Sigmoid colon (tissue), 7 donors: ENCODE measurements around the gene ADCY5. TPM values are rescaled to one million over a fixed set of nuclear protein-coding genes. Genes with fewer than 3 reads are reported as not detected.

Experiments
- DNase-seq: peaks from one replicate; pipeline ENCODE4 v3.0.0-alpha.2; 2019
- H3K27ac ChIP-seq, 4 donors: fragments of 200-600 bp; sonication (generic); one replicate each; pipeline ENCODE4 v1.5.1; 2016 to 2019; ENCODE audit warnings: mild to moderate bottlenecking in 1 of 4
- H3K27me3 ChIP-seq, 3 donors: fragments of 200-600 bp; sonication (generic); one replicate each; pipeline ENCODE4 v1.5.1; 2019; ENCODE audit warnings: mild to moderate bottlenecking in 1 of 3
- H3K36me3 ChIP-seq, 4 donors: fragments of 200-600 bp; sonication (generic); one replicate each; pipeline ENCODE4 v1.5.1; 2016 to 2019
- H3K4me1 ChIP-seq, 4 donors: fragments of 200-600 bp; sonication (generic); one replicate each; pipeline ENCODE4 v1.5.1; 2017 to 2019
- H3K4me3 ChIP-seq, 4 donors: fragments of 200-600 bp; sonication (generic); one replicate each; pipeline ENCODE4 v1.5.1; 2017 to 2019; ENCODE audit warnings: mild to moderate bottlenecking in 2 of 4, moderate library complexity in 1 of 4
- H3K9me3 ChIP-seq, 4 donors: fragments of 200-600 bp in 3 of 4; sonication (generic) in 3 of 4; one replicate each; pipeline versions ENCODE4 v1.5.1 to v1.6.1; 2013 to 2019
- CTCF ChIP-seq, 4 experiments: fragments of 450-650 bp in 3 of 4; fragments of 200-600 bp in 1 of 4; IDR thresholded peaks; one replicate each; pipeline ENCODE4 v1.5.1; 2016 to 2019; ENCODE audit warnings: antibody characterized with exemption in 4 of 4, mild to moderate bottlenecking in 3 of 4, moderate library complexity in 2 of 4
- EP300 ChIP-seq, 4 donors: sonication (generic); formaldehyde crosslinking; IDR thresholded peaks; one replicate each; pipeline ENCODE4 v1.6.1; 2017; ENCODE audit warnings: antibody characterized with exemption in 4 of 4
- POLR2A ChIP-seq, 2 donors: fragments of 450-650 bp; IDR thresholded peaks; one replicate each; pipeline ENCODE4 v1.6.1; 2016; ENCODE audit warnings: antibody characterized with exemption in 2 of 2, mild to moderate bottlenecking in 2 of 2, moderate library complexity in 2 of 2
- POLR2AphosphoS5 ChIP-seq, 4 donors: sonication (generic); formaldehyde crosslinking; IDR thresholded peaks; one replicate each; pipeline ENCODE4 v1.6.1; 2017; ENCODE audit warnings: antibody characterized with exemption in 4 of 4
- WGBS, 2 donors: extraction: QIAGEN DNeasy Blood & Tissue Kit; methylation state at CpG; one replicate each; pipeline ENCODE4 v1.1.7; 2013; 5-methylcytosine and 5-hydroxymethylcytosine counted together
- intact Hi-C: fragments of 100-400 bp; cut with DNase I; formaldehyde crosslinking; loops from one replicate; pipeline ENCODE4 v1.15.1; 2023
- polyA plus RNA-seq, 3 donors: library from polyadenylated mRNA; stranded (reverse); fragments of 200-250 nt; gene quantifications; one replicate each; pipeline ENCODE4 v1.2.3, GENCODE V29; 2013
- total RNA-seq, 4 donors: library from RNA; depleted of rRNA; stranded (reverse); fragments of >200 nt; gene quantifications; one replicate each; pipeline ENCODE4 v1.1.0, GENCODE V29; 2016
- donor health status: healthy with polysubstance abuse.
- donor health status: Bipolar disorder and iron deficiency.
- donor health status: healthy.

ADCY5 gene
- total and polyA plus RNA-seq, 7 donors, result 1.4 to 84.4 (median 39.5) TPM

- no peak overlapping the region for H3K4me3 ChIP-seq
- peak overlapping the region; percentile 68 to 91 (median 82) for H3K27ac ChIP-seq
Measured at GRCh38 chr3:123372686-123373473, 76.0 kb downstream of the ADCY5 start.

GRCh38 chr3:123371859-123372685 is 76.8 kb downstream of the ADCY5 start:
- intact Hi-C loops, result loop anchor here (2.0 to 5.0 kb wide), 3 partner anchors 35 to 75 kb away; no protein-coding TSS in a partner anchor
- Histone ChIP-seq H3K27me3 (no peaks in the 10 kb centered on the region), H3K36me3 (no peaks in the 10 kb centered on the region), H3K4me3 (no peak overlapping the region), H3K9me3 (no peaks in the 10 kb centered on the region), H3K4me1 (peaks cover 0 to 93% (median 89%) of the 10 kb centered on the region in 4 donors), H3K27ac (peak overlapping the region; percentile 68 to 91 (median 82))
- no peak for TF ChIP-seq CTCF (IDR thresholded peaks at IDR 0.05)
- TF ChIP-seq EP300 (IDR thresholded peaks at IDR 0.05), result no peak
- no peak for TF ChIP-seq POLR2A (IDR thresholded peaks at IDR 0.05)
- no peak for TF ChIP-seq POLR2AphosphoS5 (IDR thresholded peaks at IDR 0.05)
- 65 to 84% methylated on average over 6 of the region's 6 CpGs for WGBS, 2 donors
- DNase-seq, result peak; percentile 52

More at GRCh38 chr3:123372686-123373473, 76.0 kb downstream of the ADCY5 start:
- H3K36me3 ChIP-seq, result no peaks in the 10 kb centered on the region
- peak; percentile 12 for DNase-seq
- no peaks in the 10 kb centered on the region for H3K9me3 ChIP-seq
- intact Hi-C loops, result loop anchor here (5.0 kb wide), 2 partner anchors 34 to 41 kb away; no protein-coding TSS in a partner anchor
- H3K27me3 ChIP-seq, result no peaks in the 10 kb centered on the region
- TF ChIP-seq POLR2AphosphoS5 (IDR thresholded peaks at IDR 0.05), result peak in 1 of 4 donors; percentile 78
- no peak for TF ChIP-seq CTCF (IDR thresholded peaks at IDR 0.05)
- no peak for TF ChIP-seq POLR2A (IDR thresholded peaks at IDR 0.05)
- peak in 1 of 4 donors; percentile 17 for TF ChIP-seq EP300 (IDR thresholded peaks at IDR 0.05)
- peaks cover 0 to 92% (median 86%) of the 10 kb centered on the region in 4 donors for H3K4me1 ChIP-seq
- 68% methylated on average over 7 of the region's 7 CpGs for WGBS, 2 donors

- intact Hi-C loops, result loop anchor here (2.0 to 5.0 kb wide), 3 partner anchors 36 to 75 kb away; no protein-coding TSS in a partner anchor
- H3K4me3 ChIP-seq, result no peak overlapping the region
- H3K36me3 ChIP-seq, result no peaks in the 10 kb centered on the region
- peak; percentile 61 for DNase-seq
- no peak for TF ChIP-seq POLR2A (IDR thresholded peaks at IDR 0.05)
- no peak for TF ChIP-seq EP300 (IDR thresholded peaks at IDR 0.05)
- TF ChIP-seq POLR2AphosphoS5 (IDR thresholded peaks at IDR 0.05), result no peak
- TF ChIP-seq CTCF (IDR thresholded peaks at IDR 0.05), result no peak
- no peaks in the 10 kb centered on the region for H3K9me3 ChIP-seq
- 89 to 94% methylated on average over 10 of the region's 10 CpGs for WGBS, 2 donors
- no peaks in the 10 kb centered on the region for H3K27me3 ChIP-seq
- peak overlapping the region; percentile 68 to 91 (median 82) for H3K27ac ChIP-seq
- peaks cover 0 to 92% (median 89%) of the 10 kb centered on the region in 4 donors for H3K4me1 ChIP-seq
Measured at GRCh38 chr3:123371426-123371825, 77.5 kb downstream of the ADCY5 start.

GRCh38 chr3:123370819-123371218 is 78.1 kb downstream of the ADCY5 start:
- TF ChIP-seq CTCF (IDR thresholded peaks at IDR 0.05) (no peak), POLR2AphosphoS5 (IDR thresholded peaks at IDR 0.05) (peak; percentile 82 to 96 (median 90)), EP300 (IDR thresholded peaks at IDR 0.05) (peak in 1 of 4 donors; percentile 50)
- Histone ChIP-seq H3K4me3 (no peak overlapping the region), H3K27me3 (no peaks in the 10 kb centered on the region), H3K27ac (peak overlapping the region; percentile 68 to 91 (median 82)), H3K4me1 (peaks cover 0 to 91% (median 85%) of the 10 kb centered on the region in 4 donors), H3K36me3 (no peaks in the 10 kb centered on the region), H3K9me3 (no peaks in the 10 kb centered on the region)
- intact Hi-C loops, result loop anchor here (2.0 to 5.0 kb wide), 3 partner anchors 36 to 76 kb away; no protein-coding TSS in a partner anchor
- DNase-seq, result peak; percentile 88
- WGBS, 2 donors, result 67 to 77% methylated on average over 7 of the region's 7 CpGs
